ENCODE measurements around the gene IL4I1. TPM values are rescaled to one million over a fixed set of nuclear protein-coding genes. Genes with fewer than 3 reads are reported as not detected.

IL4I1 gene
- total RNA-seq, 3 donors from 2014 or later = 0.48 to 2.2 (median 0.66) TPM

DNA sequence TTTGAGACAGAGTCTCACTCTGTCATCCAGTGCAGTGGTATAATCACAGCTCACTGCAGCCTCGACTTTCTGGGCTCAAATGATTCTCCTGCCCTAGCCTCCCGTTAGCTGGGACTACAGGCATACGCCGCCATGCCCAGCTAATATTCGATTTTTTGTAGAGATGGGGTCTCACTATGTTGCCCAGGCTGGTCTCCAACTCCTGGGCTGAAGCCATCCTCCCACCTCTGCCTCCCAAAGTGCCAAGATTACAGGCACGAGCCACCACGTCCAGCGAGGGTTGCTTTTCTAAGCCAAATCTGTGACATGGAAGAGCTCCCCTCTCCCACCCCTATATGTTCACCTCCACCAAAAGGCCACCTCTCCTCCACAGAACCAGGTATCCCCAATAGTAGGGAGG, 21.4 kb upstream of the IL4I1 start:
- H3K36me3 ChIP-seq = no peaks in the 10 kb centered on the region
- no peaks in the 10 kb centered on the region for H3K4me1 ChIP-seq
- intact Hi-C loops (cut with DNase I; ENCODE audit: low total_unique reads) = no loop called here
- no peaks in the 10 kb centered on the region for H3K27me3 ChIP-seq
- TF ChIP-seq, protein P1, sequence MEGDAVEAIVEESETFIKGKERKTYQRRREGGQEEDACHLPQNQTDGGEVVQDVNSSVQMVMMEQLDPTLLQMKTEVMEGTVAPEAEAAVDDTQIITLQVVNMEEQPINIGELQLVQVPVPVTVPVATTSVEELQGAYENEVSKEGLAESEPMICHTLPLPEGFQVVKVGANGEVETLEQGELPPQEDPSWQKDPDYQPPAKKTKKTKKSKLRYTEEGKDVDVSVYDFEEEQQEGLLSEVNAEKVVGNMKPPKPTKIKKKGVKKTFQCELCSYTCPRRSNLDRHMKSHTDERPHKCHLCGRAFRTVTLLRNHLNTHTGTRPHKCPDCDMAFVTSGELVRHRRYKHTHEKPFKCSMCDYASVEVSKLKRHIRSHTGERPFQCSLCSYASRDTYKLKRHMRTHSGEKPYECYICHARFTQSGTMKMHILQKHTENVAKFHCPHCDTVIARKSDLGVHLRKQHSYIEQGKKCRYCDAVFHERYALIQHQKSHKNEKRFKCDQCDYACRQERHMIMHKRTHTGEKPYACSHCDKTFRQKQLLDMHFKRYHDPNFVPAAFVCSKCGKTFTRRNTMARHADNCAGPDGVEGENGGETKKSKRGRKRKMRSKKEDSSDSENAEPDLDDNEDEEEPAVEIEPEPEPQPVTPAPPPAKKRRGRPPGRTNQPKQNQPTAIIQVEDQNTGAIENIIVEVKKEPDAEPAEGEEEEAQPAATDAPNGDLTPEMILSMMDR (IDR thresholded peaks at IDR 0.05) = no peak
- TF ChIP-seq POLR2AphosphoS5 (IDR thresholded peaks at IDR 0.05) (no peak), POLR2A (IDR thresholded peaks at IDR 0.05) (no peak)
- no peak for DNase-seq (ENCODE audit: low spot score in 2 of 2)
- H3K9me3 ChIP-seq = no peaks in the 10 kb centered on the region
- H3K4me3 ChIP-seq = no peak overlapping the region
- no peak overlapping the region for H3K27ac ChIP-seq

DNA sequence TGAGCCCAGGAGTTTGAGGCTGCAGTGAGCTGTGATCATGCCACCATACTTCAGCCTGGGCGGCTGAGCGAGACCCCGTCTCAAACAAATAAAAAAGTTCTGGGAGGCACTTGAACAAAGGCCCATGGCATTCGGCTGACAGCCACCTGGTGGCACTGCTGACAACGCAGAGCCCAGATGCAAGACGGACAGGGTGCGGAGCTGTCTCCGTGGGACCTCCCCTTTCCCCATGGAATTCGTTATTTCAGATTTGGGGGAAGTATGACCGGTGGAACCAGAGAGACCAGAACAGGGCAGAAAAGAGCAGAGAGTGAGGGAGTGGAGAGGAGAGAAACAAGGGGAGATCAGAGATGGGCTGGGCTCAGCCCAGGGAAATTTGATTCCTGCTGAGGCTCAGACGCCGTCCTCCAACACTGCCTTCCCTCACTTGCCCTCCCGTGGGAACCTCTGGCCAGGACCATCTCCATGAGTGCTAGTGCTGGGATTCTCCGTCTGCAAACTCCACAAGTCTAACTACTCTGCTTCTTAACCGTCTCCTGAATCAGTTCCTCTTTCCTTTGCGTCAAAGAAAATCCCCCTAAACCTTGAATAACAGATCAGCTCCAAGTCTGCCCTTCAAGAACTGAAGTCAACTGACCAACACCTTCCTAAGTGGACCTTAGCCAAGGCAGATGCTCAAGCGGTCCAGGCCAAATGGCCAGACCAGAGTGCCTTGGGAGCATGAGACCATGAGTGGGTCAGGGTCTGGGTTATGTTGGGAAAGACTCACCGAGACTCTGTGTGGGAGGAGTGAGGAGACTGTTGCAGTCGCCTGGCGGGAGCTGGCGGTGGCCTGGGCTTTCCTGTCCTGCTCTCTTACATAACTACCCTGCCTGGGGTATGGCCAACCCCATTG, 20.4 kb upstream of the IL4I1 start:
- H3K27ac ChIP-seq = no peak overlapping the region
- no peaks in the 10 kb centered on the region for H3K9me3 ChIP-seq
- H3K27me3 ChIP-seq = no peaks in the 10 kb centered on the region
- DNase-seq (ENCODE audit: low spot score in 2 of 2) = no peak
- TF ChIP-seq POLR2AphosphoS5 (IDR thresholded peaks at IDR 0.05) (no peak), POLR2A (IDR thresholded peaks at IDR 0.05) (no peak)
- TF ChIP-seq, protein P1 (IDR thresholded peaks at IDR 0.05) = no peak
- no peak overlapping the region for H3K4me3 ChIP-seq
- H3K36me3 ChIP-seq = no peaks in the 10 kb centered on the region
- intact Hi-C loops (cut with DNase I; ENCODE audit: low total_unique reads) = no loop called here
- no peaks in the 10 kb centered on the region for H3K4me1 ChIP-seq

DNA sequence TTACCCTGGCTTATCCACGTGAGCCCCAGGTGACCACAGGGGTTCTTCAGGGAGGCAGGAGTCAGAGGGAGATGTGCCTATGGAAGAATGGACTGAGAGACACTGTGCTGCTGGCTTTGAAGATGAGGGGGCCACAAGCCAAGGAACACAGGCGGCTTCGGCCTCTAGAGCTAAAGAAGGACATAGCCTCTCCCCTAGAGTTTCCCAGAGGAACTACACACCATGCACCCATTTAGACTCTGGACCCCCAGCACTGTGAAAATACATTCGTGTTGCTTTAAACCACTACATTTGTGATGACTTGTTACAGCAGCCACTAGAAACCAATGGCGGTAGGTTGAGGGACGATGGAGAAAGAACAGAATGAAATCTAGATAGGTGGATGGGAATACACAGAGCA, 18.6 kb upstream of the IL4I1 start:
- TF ChIP-seq POLR2AphosphoS5 (IDR thresholded peaks at IDR 0.05) = no peak
- TF ChIP-seq, protein P1 (IDR thresholded peaks at IDR 0.05) = no peak
- TF ChIP-seq POLR2A (IDR thresholded peaks at IDR 0.05) = no peak
- intact Hi-C loops (cut with DNase I; ENCODE audit: low total_unique reads) = no loop called here
- no peaks in the 10 kb centered on the region for H3K4me1 ChIP-seq
- H3K27me3 ChIP-seq = no peaks in the 10 kb centered on the region
- H3K4me3 ChIP-seq = no peak overlapping the region
- H3K27ac ChIP-seq = no peak overlapping the region
- H3K9me3 ChIP-seq = no peaks in the 10 kb centered on the region
- H3K36me3 ChIP-seq = no peaks in the 10 kb centered on the region
- no peak for DNase-seq (ENCODE audit: low spot score in 2 of 2)

DNA sequence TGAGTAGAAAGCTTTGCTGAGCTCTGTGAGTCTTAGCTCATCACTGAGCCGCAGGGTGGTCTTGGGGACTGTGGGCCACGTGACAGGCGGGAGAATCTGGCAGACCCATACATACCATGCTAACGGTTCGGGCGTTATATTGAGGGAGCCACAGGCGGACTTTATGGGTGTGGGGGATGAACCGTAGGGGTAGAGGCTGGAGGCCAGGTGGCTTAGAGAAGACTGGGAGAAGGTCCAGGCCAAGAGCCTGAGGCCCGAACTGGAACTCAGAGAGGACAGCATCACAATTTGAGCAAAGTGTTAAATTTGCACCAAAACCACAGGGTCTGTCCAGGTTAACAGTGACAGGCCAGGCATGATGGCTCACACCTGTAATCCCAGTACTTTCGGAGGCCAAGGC, 17.0 kb upstream of the IL4I1 start:
- Histone ChIP-seq H3K36me3 (no peaks in the 10 kb centered on the region), H3K27ac (no peak overlapping the region), H3K9me3 (no peaks in the 10 kb centered on the region), H3K4me1 (no peaks in the 10 kb centered on the region), H3K4me3 (no peak overlapping the region), H3K27me3 (no peaks in the 10 kb centered on the region)
- DNase-seq (ENCODE audit: low spot score in 2 of 2) = no peak
- intact Hi-C loops (cut with DNase I; ENCODE audit: low total_unique reads) = no loop called here
- TF ChIP-seq, protein P1 (IDR thresholded peaks at IDR 0.05) = no peak

DNA sequence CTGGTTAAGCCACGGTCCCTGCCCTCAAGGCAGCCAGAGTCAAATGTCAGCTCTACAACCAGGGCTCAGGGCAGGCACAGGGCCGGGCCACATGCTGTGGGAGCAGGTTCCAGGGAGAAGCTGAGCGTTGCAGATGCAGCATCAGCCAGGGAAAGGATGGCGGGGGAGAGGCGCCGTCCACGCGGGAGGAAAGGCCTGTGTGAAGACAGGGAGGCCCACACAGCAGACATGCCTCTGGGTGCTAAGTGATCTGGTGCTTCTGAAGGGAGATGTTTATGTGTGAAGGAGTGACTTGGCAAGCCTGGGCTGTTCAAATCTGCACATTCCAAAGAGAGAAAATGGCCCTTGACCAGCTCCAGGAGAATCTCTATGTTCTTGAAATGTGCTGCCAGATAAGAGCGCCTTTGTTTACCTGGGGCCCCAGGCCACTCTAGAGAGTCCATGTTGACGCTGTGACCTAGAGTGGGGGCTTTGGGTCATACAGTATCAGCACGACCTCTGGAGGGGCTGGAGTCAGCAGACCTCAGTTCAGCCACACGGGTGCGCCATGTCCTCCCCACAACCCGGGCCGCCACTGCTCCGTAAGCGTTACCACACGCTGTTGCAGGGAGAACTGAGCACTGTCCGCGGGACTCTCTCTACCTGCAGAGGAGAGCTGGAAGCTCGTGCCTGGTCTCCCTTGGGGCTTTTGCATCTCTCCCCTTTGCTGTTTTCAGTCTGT, 16.4 kb upstream of the IL4I1 start:
- intact Hi-C loops (cut with DNase I; ENCODE audit: low total_unique reads) = no loop called here
- Histone ChIP-seq H3K27ac (no peak overlapping the region), H3K4me3 (no peak overlapping the region), H3K36me3 (peaks cover 6% of the 10 kb centered on the region), H3K27me3 (no peaks in the 10 kb centered on the region), H3K9me3 (no peaks in the 10 kb centered on the region), H3K4me1 (no peaks in the 10 kb centered on the region)
- TF ChIP-seq POLR2A (IDR thresholded peaks at IDR 0.05) (no peak), POLR2AphosphoS5 (IDR thresholded peaks at IDR 0.05) (no peak)
- TF ChIP-seq, protein P1 (IDR thresholded peaks at IDR 0.05) = no peak
- no peak for DNase-seq (ENCODE audit: low spot score in 2 of 2)
